ENCODE measurements around the gene TRIO.

GRCh38 chr5:14254686-14255085, 111.5 kb downstream of the TRIO start:
- TF ChIP-seq RNF2 (IDR thresholded peaks at IDR 0.05; ENCODE audit: borderline replicate concordance, low read depth, low read length, missing control alignments, poor library complexity, severe bottlenecking), result no peak
- TF ChIP-seq CHD2 (IDR thresholded peaks at IDR 0.05; ENCODE audit: low read length), result no peak
- no peak for TF ChIP-seq CTCF (IDR thresholded peaks at IDR 0.05; ENCODE audit: control extremely low read depth in 1 of 3, insufficient read depth in 1 of 3, low read depth in 1 of 3, low read length in 3 of 3)
- TF ChIP-seq USF2 (IDR thresholded peaks at IDR 0.05; ENCODE audit: low read length), result no peak
- TF ChIP-seq POLR2AphosphoS5 (IDR thresholded peaks at IDR 0.05; ENCODE audit: low read depth, low read length), result no peak
- no peak for TF ChIP-seq EZH2 (IDR thresholded peaks at IDR 0.05; ENCODE audit: low read depth, low read length, severe bottlenecking)
- no peak for TF ChIP-seq POLR2A (IDR thresholded peaks at IDR 0.05; ENCODE audit: control extremely low read depth in 1 of 2, low read depth in 2 of 2, low read length in 2 of 2)
- no peak for TF ChIP-seq ATF3 (IDR thresholded peaks at IDR 0.05; ENCODE audit: insufficient read depth, low read depth, low read length)
- TF ChIP-seq MAX (IDR thresholded peaks at IDR 0.05), result no peak
- no peak for TF ChIP-seq EP300 (IDR thresholded peaks at IDR 0.05; ENCODE audit: borderline replicate concordance in 1 of 2, low read depth in 2 of 2, low read length in 2 of 2)
- no peak for TF ChIP-seq JUN (IDR thresholded peaks at IDR 0.05; ENCODE audit: low read depth, low read length)
- TF ChIP-seq SIN3A (conservative IDR thresholded peaks at IDR 0.05 in 1 of 2, IDR thresholded peaks at IDR 0.05 in 1 of 2; ENCODE audit: low read depth in 1 of 2, low read length in 2 of 2), result no peak
- no peak for TF ChIP-seq MAFK (IDR thresholded peaks at IDR 0.05; ENCODE audit: low read depth, low read length)
- no peak for TF ChIP-seq YY1 (IDR thresholded peaks at IDR 0.05; ENCODE audit: low read depth, low read length)
